ENCODE measurements around the gene SYTL4. TPM values are rescaled to one million over a fixed set of nuclear protein-coding genes. Genes with fewer than 3 reads are reported as not detected.

SYTL4 gene
- total RNA-seq, 1 donor from 2014 or later = 2.1 TPM

DNA sequence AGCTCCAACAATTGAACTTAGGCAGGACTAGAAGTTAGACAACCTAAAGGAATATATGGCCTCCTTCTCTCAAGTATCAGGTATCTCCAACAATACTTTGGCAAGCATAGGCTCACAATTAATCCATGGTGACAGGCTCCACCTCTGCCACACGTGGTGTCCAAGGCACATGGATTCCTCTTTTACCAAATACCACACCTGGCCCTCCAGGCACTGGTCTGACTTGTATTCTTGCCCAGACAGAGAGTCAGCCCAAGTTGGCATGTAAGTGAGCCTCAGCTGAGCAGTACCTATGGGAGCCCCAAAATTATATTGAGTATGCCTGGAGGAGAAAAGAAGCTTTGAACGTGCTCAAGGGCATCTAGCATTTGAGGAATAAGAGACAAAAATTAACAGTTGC, 68.3 kb downstream of the SYTL4 start:
- TF ChIP-seq CTCF (IDR thresholded peaks at IDR 0.05) = no peak
- Histone ChIP-seq H3K4me3 (no peak overlapping the region), H3K27ac (no peak overlapping the region), H3K27me3 (no peaks in the 10 kb centered on the region), H3K36me3 (peaks cover 0 to 4% of the 10 kb centered on the region in 2 donors), H3K9me3 (no peaks in the 10 kb centered on the region), H3K4me1 (no peaks in the 10 kb centered on the region)
- DNase-seq (ENCODE audit: low spot score in 2 of 2) = no peak
- intact Hi-C loops (cut with DNase I) = no loop called here

DNA sequence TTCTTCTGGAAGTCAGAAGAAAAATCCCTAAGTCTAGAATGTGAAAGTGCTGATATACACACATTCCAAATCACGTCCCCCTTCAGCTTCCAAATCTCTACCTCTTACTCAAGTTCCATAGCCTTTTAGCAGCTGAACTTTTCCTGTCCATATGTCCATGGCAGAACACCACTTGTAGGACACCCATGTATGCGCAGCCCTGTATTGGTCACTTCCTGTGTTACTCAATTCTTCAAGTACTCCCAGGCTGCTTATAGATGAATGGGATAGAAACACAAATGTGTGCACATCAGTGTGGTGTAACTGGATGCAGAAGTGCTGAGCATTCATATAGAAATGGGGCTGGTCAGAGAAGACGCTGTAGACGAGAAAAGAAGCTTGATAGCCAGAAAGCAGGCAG, 69.1 kb downstream of the SYTL4 start:
- no peak for DNase-seq (ENCODE audit: low spot score in 2 of 2)
- no peaks in the 10 kb centered on the region for H3K27me3 ChIP-seq
- H3K27ac ChIP-seq = no peak overlapping the region
- TF ChIP-seq CTCF (IDR thresholded peaks at IDR 0.05) = no peak
- intact Hi-C loops (cut with DNase I) = no loop called here
- H3K9me3 ChIP-seq = no peaks in the 10 kb centered on the region
- H3K4me1 ChIP-seq = no peaks in the 10 kb centered on the region
- H3K4me3 ChIP-seq = no peak overlapping the region
- H3K36me3 ChIP-seq = peaks cover 0 to 4% of the 10 kb centered on the region in 2 donors

- TF ChIP-seq CTCF (IDR thresholded peaks at IDR 0.05) = no peak
- no peak for DNase-seq (ENCODE audit: low spot score in 2 of 2)
- intact Hi-C loops (cut with DNase I) = no loop called here
Observed at GRCh38 chrX:100662170-100662569, 69.8 kb downstream of the SYTL4 start.

DNA sequence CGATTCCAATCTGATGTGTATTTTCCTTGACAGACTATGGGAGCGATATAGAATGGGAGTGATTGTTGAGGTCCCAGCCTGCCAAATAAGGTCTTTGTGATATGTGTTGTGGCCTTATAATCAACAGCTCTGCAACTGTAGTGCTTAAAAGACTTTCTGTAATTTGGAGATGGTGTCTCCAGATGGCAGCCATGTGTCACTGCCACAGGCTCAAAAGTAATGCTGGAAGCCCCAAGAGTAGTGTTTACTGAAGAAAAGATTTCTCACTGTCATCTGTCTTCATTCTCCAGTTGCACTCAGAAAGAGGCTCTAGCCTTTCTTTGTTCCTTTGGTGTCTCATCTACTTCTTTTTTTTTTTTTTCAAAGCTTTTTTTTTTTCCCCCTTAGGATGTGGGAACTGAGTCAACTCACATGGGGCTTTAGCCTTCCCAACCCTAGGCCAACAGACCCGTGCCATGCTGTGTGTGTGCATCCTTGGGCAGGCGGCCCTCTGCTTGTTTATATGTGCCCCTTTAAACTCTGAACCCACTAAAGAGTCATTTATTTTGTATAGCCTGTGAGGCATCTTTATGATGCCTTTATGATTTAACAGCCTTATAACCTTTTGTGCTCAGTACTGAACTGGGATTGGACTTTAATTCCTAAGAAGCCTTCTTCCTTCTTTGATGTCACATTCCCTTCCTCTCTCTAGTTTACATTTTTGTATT, 72.3 kb downstream of the SYTL4 start:
- no peaks in the 10 kb centered on the region for H3K4me1 ChIP-seq
- no peaks in the 10 kb centered on the region for H3K36me3 ChIP-seq
- intact Hi-C loops (cut with DNase I) = no loop called here
- no peak for TF ChIP-seq CTCF (IDR thresholded peaks at IDR 0.05)
- no peaks in the 10 kb centered on the region for H3K27me3 ChIP-seq
- no peak overlapping the region for H3K4me3 ChIP-seq
- no peak overlapping the region for H3K27ac ChIP-seq
- DNase-seq (ENCODE audit: low spot score in 2 of 2) = no peak
- H3K9me3 ChIP-seq = no peaks in the 10 kb centered on the region

More at GRCh38 chrX:100662170-100662569, 69.8 kb downstream of the SYTL4 start:
- H3K9me3 ChIP-seq = no peaks in the 10 kb centered on the region
- H3K4me1 ChIP-seq = no peaks in the 10 kb centered on the region
- H3K36me3 ChIP-seq = peaks cover 0 to 3% of the 10 kb centered on the region in 2 donors
- no peaks in the 10 kb centered on the region for H3K27me3 ChIP-seq
- no peak overlapping the region for H3K27ac ChIP-seq
- H3K4me3 ChIP-seq = no peak overlapping the region

- Histone ChIP-seq H3K4me1 (no peaks in the 10 kb centered on the region), H3K27me3 (no peaks in the 10 kb centered on the region), H3K9me3 (no peaks in the 10 kb centered on the region), H3K4me3 (no peak overlapping the region), H3K27ac (no peak overlapping the region), H3K36me3 (no peaks in the 10 kb centered on the region)
- no peak for TF ChIP-seq CTCF (IDR thresholded peaks at IDR 0.05)
- intact Hi-C loops (cut with DNase I) = no loop called here
- no peak for DNase-seq (ENCODE audit: low spot score in 2 of 2)
Observed at GRCh38 chrX:100658941-100659381, 73.0 kb downstream of the SYTL4 start.

All from ascending aorta (tissue), 2 donors.